ENCODE data around the gene MUC16.
"Not testable (repeated sequence)": the region's sequence is repeated elsewhere in the genome, so short reads cannot be mapped to it uniquely, and the experiment has no call there.

Gene MUC16

GRCh38 chr19:9009935-9010651 is at the start of gene MUC16:
Gene MUC16 (minus strand): TSS chr19:9010409.
- DNase-seq (ENCODE audit: low spot score) = no peak

GRCh38 chr19:9058905-9059667 is 48.9 kb upstream of the MUC16 start:
- no peak for DNase-seq (ENCODE audit: low spot score)

- no peak for DNase-seq (ENCODE audit: low spot score)
These were observed 47.5 kb upstream of the MUC16 start for GRCh38 chr19:9057505-9058258.

- not testable (repeated sequence) for DNase-seq (ENCODE audit: low spot score)
These were observed 45.9 kb upstream of the MUC16 start for GRCh38 chr19:9056131-9056530.

DNA sequence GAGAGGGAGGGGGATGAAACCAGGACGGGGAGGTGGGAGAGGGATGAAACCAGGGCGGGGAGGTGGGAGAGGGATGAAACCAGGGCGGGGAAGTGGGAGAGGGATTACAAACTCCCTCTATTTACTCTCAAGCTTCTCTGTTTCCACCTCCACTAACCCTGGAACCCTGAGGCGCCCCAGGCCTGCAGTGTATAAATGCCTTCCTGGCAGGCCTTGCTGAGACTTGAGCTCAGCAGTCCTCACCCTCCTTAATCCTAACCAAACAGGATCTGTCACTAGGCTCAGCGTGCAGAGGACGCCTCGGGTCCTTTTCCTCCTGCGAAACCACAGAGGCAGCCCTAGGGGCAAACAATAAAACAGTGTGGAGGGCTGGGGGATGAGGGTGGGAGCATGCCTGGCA is 44.6 kb upstream of the MUC16 start:
- DNase-seq (ENCODE audit: low spot score) = no peak

DNA sequence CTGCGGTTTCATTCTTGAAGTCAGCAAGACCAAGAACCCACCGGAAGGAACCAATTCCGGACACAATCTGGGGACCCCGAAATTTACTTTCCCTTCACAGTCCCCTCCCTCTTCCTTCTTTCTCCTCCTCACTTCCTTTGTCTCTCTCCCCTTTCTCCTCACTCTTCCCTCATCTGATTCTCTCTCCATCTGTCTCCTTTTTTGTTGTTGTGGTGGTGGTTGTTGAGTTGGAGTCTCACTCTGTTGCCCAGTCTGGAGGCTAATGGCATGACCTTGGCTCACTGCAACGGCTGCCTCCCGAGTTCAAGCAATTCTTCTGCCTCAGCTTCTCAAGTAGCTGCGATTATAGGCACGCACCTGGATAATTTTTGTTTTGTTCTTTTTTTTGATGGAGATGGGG is 44.0 kb upstream of the MUC16 start:
- no peak for DNase-seq (ENCODE audit: low spot score)

- not testable (repeated sequence) for DNase-seq (ENCODE audit: low spot score)
These were observed 43.5 kb upstream of the MUC16 start for GRCh38 chr19:9053674-9054073.

DNA sequence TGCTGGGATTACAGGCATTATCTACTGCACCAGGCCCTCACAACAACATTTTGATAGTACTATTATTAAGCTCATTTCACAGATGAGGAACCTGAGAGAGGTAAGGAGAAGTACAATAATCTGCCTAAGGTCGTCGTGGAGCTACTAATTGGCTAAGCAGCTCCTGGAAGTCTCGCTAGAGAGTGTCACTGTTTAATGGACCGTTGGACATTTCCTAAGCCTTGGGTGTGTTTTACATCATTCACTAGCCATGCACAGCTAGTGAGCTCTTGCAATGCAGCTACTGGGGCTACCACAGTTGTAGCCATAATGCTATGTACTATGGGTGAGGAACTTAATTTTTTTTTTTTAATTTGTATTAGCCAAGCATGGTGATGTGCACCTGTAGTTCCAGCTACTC is 42.7 kb upstream of the MUC16 start:
- DNase-seq (ENCODE audit: low spot score) = no peak

DNA sequence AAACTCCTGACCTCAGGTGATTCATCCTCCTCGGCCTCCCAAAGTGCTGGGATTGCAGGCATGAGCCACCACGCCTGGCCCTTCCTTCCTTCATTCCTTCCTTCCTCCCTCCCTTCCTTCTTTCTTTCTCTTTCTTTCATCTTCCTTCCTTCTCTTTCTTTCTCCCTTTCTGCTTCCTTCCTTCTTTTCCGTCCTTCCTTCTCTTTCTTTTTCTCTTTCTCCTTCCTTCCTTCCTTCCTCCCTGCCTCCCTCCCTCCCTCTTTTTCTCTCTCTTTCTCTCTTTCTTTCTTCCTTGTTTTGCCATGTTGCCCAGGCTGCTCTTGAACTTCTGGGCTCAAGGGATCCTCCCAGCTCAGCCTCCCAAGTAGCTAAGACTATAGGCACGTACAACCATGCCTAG is 36.5 kb upstream of the MUC16 start:
- no peak for DNase-seq (ENCODE audit: low spot score)

DNA sequence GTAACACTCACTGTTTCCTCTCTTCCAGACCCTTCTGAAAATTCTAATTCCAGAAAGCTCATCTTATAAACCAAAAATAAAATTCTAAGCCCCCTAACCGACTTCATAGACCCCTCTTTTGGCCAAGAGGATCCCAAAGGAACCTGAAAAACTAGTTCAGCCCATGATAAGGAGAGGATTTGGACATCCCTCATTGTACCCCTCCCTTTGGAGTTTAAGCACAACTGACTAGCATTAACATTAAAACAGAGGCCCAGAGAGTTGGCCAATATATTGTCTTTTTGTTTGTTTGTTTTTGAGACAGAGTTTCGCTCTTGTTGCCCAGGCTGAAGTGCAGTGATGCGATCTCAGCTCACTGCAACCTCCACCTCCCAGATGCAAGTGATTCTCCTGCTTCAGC is 34.2 kb upstream of the MUC16 start:
- DNase-seq (ENCODE audit: low spot score) = no peak

DNA sequence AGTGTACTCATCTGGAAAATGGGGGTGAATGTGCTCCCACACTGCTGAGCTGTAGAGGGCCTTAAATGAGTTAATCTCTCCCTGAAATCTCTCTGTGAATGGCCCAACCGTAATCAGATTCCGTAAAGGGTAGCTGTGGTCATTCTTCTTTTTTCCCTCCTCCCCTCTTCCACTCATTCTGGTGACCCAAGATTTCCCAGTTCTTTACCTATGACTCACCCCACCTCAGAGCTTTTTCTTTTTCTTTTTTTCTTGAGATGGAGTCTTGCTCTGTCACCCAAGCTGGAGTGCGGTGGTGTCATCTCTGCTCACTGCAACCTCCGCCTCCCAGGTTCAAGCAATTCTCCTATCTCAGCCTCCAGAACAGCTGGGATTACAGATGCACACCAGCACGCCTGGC is 33.3 kb upstream of the MUC16 start:
- DNase-seq (ENCODE audit: low spot score) = no peak

GRCh38 chr19:9041023-9041422 is 30.8 kb upstream of the MUC16 start:
- no peak for DNase-seq (ENCODE audit: low spot score)

DNA sequence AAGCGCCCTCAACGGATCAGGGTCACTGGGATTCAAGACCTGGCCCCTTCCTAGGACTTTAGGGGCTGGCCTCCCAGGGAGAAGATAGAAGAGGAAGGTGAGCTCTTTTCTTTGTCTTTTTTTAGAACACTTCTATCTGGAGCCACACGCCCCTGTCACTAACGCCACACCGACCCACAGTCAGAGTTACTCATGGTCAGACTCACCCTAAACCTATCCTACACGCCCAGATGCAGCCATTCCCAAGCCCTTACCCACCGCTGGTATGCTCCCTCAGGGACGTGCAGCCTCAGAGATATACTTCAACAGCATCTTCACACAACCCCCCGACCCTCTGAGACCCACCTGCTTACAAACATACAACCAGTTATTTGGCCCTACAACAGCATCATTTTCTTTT is 29.9 kb upstream of the MUC16 start:
- DNase-seq (ENCODE audit: low spot score) = no peak

GRCh38 chr19:9039728-9040127 is 29.5 kb upstream of the MUC16 start:
- DNase-seq (ENCODE audit: low spot score) = no peak

DNA sequence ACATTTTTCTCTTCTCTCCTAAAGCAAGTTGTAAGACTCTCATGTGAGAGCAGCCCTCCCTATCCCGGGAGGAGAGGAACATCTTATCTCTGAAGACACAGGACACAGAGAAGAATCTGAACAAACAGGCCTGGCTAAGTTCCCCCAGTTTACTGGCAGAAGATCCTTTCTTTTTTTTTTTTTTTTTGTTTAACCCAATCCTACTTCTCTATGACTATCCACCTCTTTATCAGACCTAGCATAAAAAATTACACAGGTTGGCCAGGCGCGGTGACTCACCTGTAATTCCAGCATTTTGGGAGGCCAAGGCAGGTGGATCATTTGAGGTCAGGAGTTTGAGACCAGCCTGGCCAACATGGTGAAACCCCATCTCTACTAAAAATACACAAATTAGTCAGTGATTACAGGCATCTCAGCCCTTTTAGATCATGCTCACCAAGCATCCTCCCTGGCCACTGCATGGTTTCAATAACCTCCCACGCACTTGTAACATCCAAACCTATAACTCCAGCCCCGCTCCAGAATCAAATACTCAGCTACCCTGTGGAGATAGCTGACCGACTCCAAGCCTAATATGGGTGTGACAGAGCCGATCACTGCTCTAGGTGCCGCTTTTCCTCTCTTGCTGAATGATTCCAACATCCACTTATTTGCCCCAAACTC is 27.3 kb upstream of the MUC16 start:
- DNase-seq (ENCODE audit: low spot score) = no peak

DNA sequence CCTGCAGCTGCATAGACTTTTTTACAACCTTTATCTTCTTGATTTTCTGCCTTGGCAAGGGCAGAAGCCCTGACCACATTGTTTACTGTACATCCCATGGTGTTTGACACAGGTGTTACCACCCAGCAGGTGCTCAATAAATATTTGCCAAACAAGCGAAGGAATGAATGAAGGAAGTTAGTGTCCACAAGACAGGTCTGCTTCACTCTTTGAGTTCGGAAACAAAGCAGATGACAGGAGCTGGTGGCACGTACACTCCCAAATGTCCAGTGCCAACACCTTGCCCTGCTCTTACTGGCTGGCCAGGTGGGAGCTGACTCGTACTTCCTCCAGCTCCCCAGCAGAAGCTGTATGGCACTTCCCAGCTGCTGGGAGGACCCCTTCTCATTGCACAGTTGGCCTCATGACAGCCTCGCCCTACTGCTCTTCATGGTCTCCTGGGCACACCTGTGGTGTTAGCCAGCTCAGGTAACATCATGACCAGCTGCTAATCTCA is 22.0 kb upstream of the MUC16 start:
- DNase-seq (ENCODE audit: low spot score) = no peak

DNA sequence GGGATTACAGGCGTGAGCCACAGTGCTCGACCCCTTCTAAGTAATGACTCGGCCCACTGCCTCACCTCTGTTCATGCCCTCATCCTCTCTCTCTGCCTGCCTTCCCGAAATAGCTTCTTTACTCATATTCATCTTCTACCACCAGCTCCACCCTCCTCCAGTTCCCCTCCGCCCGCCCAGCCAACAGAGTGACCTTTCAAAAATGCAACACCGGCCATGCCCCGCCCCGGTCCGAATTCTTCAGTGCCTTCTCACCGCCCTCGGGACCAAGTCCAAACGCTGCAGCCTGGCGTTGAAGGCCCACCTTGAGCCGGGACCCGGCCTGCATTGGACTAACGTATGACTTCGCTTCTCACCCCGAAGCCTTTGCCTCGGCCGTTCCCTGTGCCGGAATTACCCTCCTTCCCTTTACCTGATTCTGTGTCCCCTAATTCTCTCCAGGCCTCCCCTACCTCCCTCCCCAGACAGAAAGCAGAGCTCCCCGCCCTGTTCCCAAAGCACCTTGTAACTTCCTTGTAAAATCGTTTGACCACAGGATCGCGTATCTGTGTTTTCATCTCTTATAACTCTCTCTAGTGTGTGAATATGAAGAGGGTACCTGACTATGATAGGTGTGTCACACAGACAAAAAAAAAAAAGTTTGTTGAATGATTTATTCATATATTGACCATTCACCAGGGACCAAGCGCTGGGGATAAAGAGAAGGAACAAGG is 8.1 kb upstream of the MUC16 start:
- no peak for DNase-seq (ENCODE audit: low spot score)

DNA sequence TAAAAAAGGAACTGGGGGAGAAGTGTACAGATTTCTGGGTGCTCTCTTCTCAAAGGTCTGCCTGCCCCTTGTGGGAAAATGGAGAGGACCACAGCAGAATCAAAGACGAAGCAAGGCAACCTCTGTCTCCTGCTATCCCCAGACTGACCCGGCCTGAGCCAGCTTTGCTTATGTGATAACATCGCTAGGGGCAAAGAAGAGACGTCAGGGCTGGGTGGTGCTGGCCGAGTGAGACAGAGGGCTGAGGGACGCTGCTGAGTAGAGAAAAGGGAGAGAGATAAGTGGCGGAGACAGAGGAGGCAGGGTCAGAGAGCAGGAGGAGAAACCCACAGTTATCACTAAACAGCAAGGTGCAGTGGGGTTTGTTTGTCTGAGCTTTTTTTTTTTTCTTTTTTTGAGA is 4.6 kb upstream of the MUC16 start:
- DNase-seq (ENCODE audit: low spot score) = no peak

- DNase-seq (ENCODE audit: low spot score) = no peak
These were observed 3.8 kb upstream of the MUC16 start for GRCh38 chr19:9013988-9014387.

DNA sequence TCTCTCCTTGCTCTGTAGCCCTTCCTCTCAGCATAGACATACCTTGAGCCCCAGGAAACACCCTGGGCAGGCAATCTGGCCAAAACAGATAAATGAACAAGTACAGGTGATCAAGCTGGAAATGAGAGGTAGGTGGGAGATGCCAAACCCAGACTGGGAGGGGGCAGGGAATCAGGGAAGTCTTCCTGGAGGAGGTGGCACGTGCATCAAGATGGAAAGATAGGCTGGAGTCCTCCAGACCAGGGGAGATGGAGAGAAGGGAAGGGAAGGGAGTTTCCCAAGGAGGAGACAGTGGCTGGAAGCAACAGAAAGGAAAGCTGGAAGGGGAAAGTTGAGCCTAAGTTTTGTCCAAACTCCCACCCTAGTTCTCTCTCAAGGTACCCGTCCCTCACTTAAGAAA is 1.7 kb upstream of the MUC16 start:
- DNase-seq (ENCODE audit: low spot score) = no peak

- DNase-seq (ENCODE audit: low spot score) = no peak
These were observed 484 bp upstream of the MUC16 start for GRCh38 chr19:9010693-9011092.

GRCh38 chr19:9009431-9009830 is 778 bp downstream of the MUC16 start:
- no peak for DNase-seq (ENCODE audit: low spot score)
